Gastrocnemius medialis (tissue), 4 donors: Measurements from ENCODE around the gene ANKLE1.

Experiments used
- POLR2A ChIP-seq, 2 donors: fragments of 450-650 bp; IDR thresholded peaks; one replicate each; pipeline ENCODE4 v1.6.1; 2017; ENCODE audit warnings: antibody characterized with exemption in 2 of 2, mild to moderate bottlenecking in 2 of 2, moderate library complexity in 2 of 2
- TF ChIP-seq, protein P1 (sequence below), 5 experiments: fragments of 450-650 bp in 3 of 5; fragments of 200-600 bp in 2 of 5; sonication (generic) in 2 of 5; IDR thresholded peaks in 4 of 5; conservative IDR thresholded peaks in 1 of 5; 1 replicate in 4 of 5; 2 replicates in 1 of 5; pipeline ENCODE4 v1.5.1; 2016 to 2019; ENCODE audit warnings: antibody characterized with exemption in 5 of 5, mild to moderate bottlenecking in 3 of 5, moderate library complexity in 3 of 5

DNA sequence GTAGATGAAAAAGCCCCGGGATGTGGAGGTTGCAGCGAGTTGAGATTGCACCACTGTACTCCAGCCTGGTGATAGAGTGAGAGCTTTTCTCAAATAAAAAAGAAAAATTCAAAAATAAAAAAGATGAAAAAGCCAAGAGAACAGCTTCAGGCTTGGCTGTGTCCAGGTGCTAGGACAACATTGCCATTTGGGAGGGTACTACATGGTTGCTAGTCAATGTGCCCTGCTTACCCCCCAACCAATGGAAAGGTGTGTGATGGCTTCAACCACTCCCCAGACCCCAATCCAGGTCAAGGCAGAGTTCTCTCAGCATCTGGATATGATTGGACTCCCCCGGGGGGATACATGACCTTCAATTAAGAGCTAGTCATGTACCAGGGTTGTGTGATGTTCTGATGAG, 2.3 kb upstream of the ANKLE1 start:
- TF ChIP-seq, protein P1, sequence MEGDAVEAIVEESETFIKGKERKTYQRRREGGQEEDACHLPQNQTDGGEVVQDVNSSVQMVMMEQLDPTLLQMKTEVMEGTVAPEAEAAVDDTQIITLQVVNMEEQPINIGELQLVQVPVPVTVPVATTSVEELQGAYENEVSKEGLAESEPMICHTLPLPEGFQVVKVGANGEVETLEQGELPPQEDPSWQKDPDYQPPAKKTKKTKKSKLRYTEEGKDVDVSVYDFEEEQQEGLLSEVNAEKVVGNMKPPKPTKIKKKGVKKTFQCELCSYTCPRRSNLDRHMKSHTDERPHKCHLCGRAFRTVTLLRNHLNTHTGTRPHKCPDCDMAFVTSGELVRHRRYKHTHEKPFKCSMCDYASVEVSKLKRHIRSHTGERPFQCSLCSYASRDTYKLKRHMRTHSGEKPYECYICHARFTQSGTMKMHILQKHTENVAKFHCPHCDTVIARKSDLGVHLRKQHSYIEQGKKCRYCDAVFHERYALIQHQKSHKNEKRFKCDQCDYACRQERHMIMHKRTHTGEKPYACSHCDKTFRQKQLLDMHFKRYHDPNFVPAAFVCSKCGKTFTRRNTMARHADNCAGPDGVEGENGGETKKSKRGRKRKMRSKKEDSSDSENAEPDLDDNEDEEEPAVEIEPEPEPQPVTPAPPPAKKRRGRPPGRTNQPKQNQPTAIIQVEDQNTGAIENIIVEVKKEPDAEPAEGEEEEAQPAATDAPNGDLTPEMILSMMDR (IDR thresholded peaks at IDR 0.05 in 4 of 5, conservative IDR thresholded peaks at IDR 0.05 in 1 of 5), result no peak
- TF ChIP-seq POLR2A (IDR thresholded peaks at IDR 0.05), result no peak
